ENCODE results near the gene LVRN.

LVRN gene

GRCh38 chr5:115946655-115947054 lies 15.6 kb upstream of the LVRN start:
- Histone ChIP-seq H3K79me2 (ENCODE audit: low read length) (no peaks in the 10 kb centered on the region), H3K27ac (ENCODE audit: low read length) (no peak overlapping the region), H3K9me3 (ENCODE audit: insufficient read depth, low read length) (no peaks in the 10 kb centered on the region), H3K27me3 (ENCODE audit: low read depth, low read length) (no peaks in the 10 kb centered on the region), H3K36me3 (replicated peaks; ENCODE audit: low read depth, low read length) (no peaks in the 10 kb centered on the region), H2AFZ (ENCODE audit: low read depth, low read length) (no peak overlapping the region), H3K9ac (ENCODE audit: low read length) (no peak overlapping the region), H3K4me1 (ENCODE audit: low read length) (no peaks in the 10 kb centered on the region), H4K20me1 (ENCODE audit: insufficient read depth, low read length) (no peaks in the 10 kb centered on the region), H3K4me3 (ENCODE audit: low read length) (no peak overlapping the region), H3K4me2 (ENCODE audit: low read length) (no peak overlapping the region)
- TF ChIP-seq EZH2phosphoT487 (IDR thresholded peaks at IDR 0.05; ENCODE audit: low read depth) (no peak), CTCF (IDR thresholded peaks at IDR 0.05; ENCODE audit: low read depth, low read length) (no peak)

GRCh38 chr5:115947260-115947659 lies 15.0 kb upstream of the LVRN start:
- no peak overlapping the region for H2AFZ ChIP-seq (ENCODE audit: low read depth, low read length)
- no peaks in the 10 kb centered on the region for H3K27me3 ChIP-seq (ENCODE audit: low read depth, low read length)
- TF ChIP-seq CTCF (IDR thresholded peaks at IDR 0.05; ENCODE audit: low read depth, low read length) (no peak), EZH2phosphoT487 (IDR thresholded peaks at IDR 0.05; ENCODE audit: low read depth) (no peak)
- H3K4me3 ChIP-seq (ENCODE audit: low read length): no peak overlapping the region
- no peak overlapping the region for H3K4me2 ChIP-seq (ENCODE audit: low read length)
- H3K79me2 ChIP-seq (ENCODE audit: low read length): no peaks in the 10 kb centered on the region
- no peak overlapping the region for H3K9ac ChIP-seq (ENCODE audit: low read length)
- no peaks in the 10 kb centered on the region for H3K4me1 ChIP-seq (ENCODE audit: low read length)
- no peaks in the 10 kb centered on the region for H3K9me3 ChIP-seq (ENCODE audit: insufficient read depth, low read length)
- no peaks in the 10 kb centered on the region for H3K36me3 ChIP-seq (replicated peaks; ENCODE audit: low read depth, low read length)
- no peaks in the 10 kb centered on the region for H4K20me1 ChIP-seq (ENCODE audit: insufficient read depth, low read length)
- no peak overlapping the region for H3K27ac ChIP-seq (ENCODE audit: low read length)

GRCh38 chr5:115948091-115948534 lies 14.2 kb upstream of the LVRN start:
- Histone ChIP-seq H4K20me1 (ENCODE audit: insufficient read depth, low read length) (no peaks in the 10 kb centered on the region), H3K27ac (ENCODE audit: low read length) (no peak overlapping the region), H3K36me3 (replicated peaks; ENCODE audit: low read depth, low read length) (no peaks in the 10 kb centered on the region), H2AFZ (ENCODE audit: low read depth, low read length) (no peak overlapping the region), H3K27me3 (ENCODE audit: low read depth, low read length) (no peaks in the 10 kb centered on the region), H3K79me2 (ENCODE audit: low read length) (no peaks in the 10 kb centered on the region), H3K4me3 (ENCODE audit: low read length) (no peak overlapping the region), H3K9ac (ENCODE audit: low read length) (no peak overlapping the region), H3K9me3 (ENCODE audit: insufficient read depth, low read length) (no peaks in the 10 kb centered on the region), H3K4me2 (ENCODE audit: low read length) (no peak overlapping the region), H3K4me1 (ENCODE audit: low read length) (no peaks in the 10 kb centered on the region)
- TF ChIP-seq EZH2phosphoT487 (IDR thresholded peaks at IDR 0.05; ENCODE audit: low read depth) (no peak), CTCF (IDR thresholded peaks at IDR 0.05; ENCODE audit: low read depth, low read length) (no peak)

- Histone ChIP-seq H3K4me1 (ENCODE audit: low read length) (no peaks in the 10 kb centered on the region), H3K9ac (ENCODE audit: low read length) (no peak overlapping the region), H4K20me1 (ENCODE audit: insufficient read depth, low read length) (no peaks in the 10 kb centered on the region), H3K4me2 (ENCODE audit: low read length) (no peak overlapping the region), H3K36me3 (replicated peaks; ENCODE audit: low read depth, low read length) (no peaks in the 10 kb centered on the region), H3K27ac (ENCODE audit: low read length) (no peak overlapping the region), H3K4me3 (ENCODE audit: low read length) (no peak overlapping the region), H3K9me3 (ENCODE audit: insufficient read depth, low read length) (no peaks in the 10 kb centered on the region), H3K79me2 (ENCODE audit: low read length) (no peaks in the 10 kb centered on the region), H3K27me3 (ENCODE audit: low read depth, low read length) (no peaks in the 10 kb centered on the region), H2AFZ (ENCODE audit: low read depth, low read length) (no peak overlapping the region)
- TF ChIP-seq EZH2phosphoT487 (IDR thresholded peaks at IDR 0.05; ENCODE audit: low read depth): no peak
- TF ChIP-seq CTCF (IDR thresholded peaks at IDR 0.05; ENCODE audit: low read depth, low read length): no peak
Measured at GRCh38 chr5:115949096-115949495, 13.2 kb upstream of the LVRN start.
